Loucy (cell line): ENCODE results near the gene C8B.
A peak's percentile ranks its signal among the peaks of the same experiment; 100 is the strongest.

ENCODE experiments used
- H2AFZ ChIP-seq: fragments of 200-600 bp; sonication (generic); 2 replicates; pipeline ENCODE4 v1.6.0; 2016; ENCODE audit warnings: antibody characterized with exemption, mild to moderate bottlenecking, low read length, moderate library complexity
- H3F3A ChIP-seq: fragments of 200-600 bp; 2 replicates; pipeline ENCODE4 v1.6.0; 2016; ENCODE audit warnings: antibody characterized with exemption, low read depth, mild to moderate bottlenecking
- H3K27me3 ChIP-seq: fragments of 200-600 bp; sonication (generic); 2 replicates; pipeline ENCODE4 v1.6.1; 2014; ENCODE audit warnings: low read length, mild to moderate bottlenecking; ENCODE audit not compliant: insufficient read depth, poor library complexity, severe bottlenecking
- H3K36me3 ChIP-seq: fragments of 200-600 bp; sonication (generic); 2 replicates; pipeline ENCODE4 v1.6.1; 2016; ENCODE audit warnings: low read length; ENCODE audit not compliant: insufficient read depth
- H3K4me1 ChIP-seq: fragments of 200-600 bp; sonication (generic); 2 replicates; pipeline ENCODE4 v1.5.1; 2014; ENCODE audit warnings: low read length, mild to moderate bottlenecking; ENCODE audit not compliant: insufficient read depth, poor library complexity, severe bottlenecking
- H3K4me2 ChIP-seq: fragments of 200-600 bp; sonication (generic); 2 replicates; pipeline ENCODE4 v1.6.0; 2014; ENCODE audit warnings: antibody characterized with exemption, low read length, low read depth, mild to moderate bottlenecking; ENCODE audit not compliant: poor library complexity, severe bottlenecking
- H3K4me3 ChIP-seq: fragments of 200-600 bp; sonication (generic); 2 replicates; pipeline ENCODE4 v1.5.1; 2014; ENCODE audit warnings: low read length, mild to moderate bottlenecking, mixed read lengths; ENCODE audit not compliant: poor library complexity, severe bottlenecking
- H3K79me2 ChIP-seq: fragments of 200-600 bp; sonication (generic); 2 replicates; pipeline ENCODE4 v1.6.1; 2014; ENCODE audit warnings: low read length; ENCODE audit not compliant: insufficient read depth
- H3K9ac ChIP-seq: fragments of 200-600 bp; sonication (generic); 2 replicates; pipeline ENCODE4 v1.6.0; 2014; ENCODE audit warnings: mild to moderate bottlenecking, low read depth, low read length, moderate library complexity; ENCODE audit not compliant: poor library complexity, severe bottlenecking
- H3K9me2 ChIP-seq: fragments of 200-600 bp; sonication (generic); replicated peaks from 2 replicates; pipeline ENCODE4 v1.6.1; 2016; ENCODE audit warnings: low read depth, low read length, mixed read lengths
- H3K9me3 ChIP-seq: fragments of 200-600 bp; sonication (generic); 2 replicates; pipeline ENCODE4 v1.6.1; 2014; ENCODE audit warnings: mild to moderate bottlenecking, antibody characterized with exemption, low read length, low read depth; ENCODE audit not compliant: insufficient read depth
- H4K20me1 ChIP-seq: fragments of 200-600 bp; sonication (generic); 2 replicates; pipeline ENCODE4 v1.6.0; 2014; ENCODE audit warnings: antibody characterized with exemption, low read length, mild to moderate bottlenecking; ENCODE audit not compliant: insufficient read depth, poor library complexity, severe bottlenecking
- CTCF ChIP-seq: fragments of 200-600 bp; sonication (generic); conservative IDR thresholded peaks from 2 replicates; pipeline ENCODE4 v1.5.1; 2014; ENCODE audit warnings: mild to moderate bottlenecking, antibody characterized with exemption, low read length
- EZH2phosphoT487 ChIP-seq: fragments of 200-600 bp; IDR thresholded peaks from 2 replicates; pipeline ENCODE4 v1.6.1; 2018; ENCODE audit warnings: antibody characterized with exemption, mild to moderate bottlenecking, moderate library complexity, borderline replicate concordance

C8B gene

GRCh38 chr1:56979986-56980755 lies 14.4 kb upstream of the C8B start:
- H3K4me1 ChIP-seq, result peaks cover 2% of the 10 kb centered on the region
- TF ChIP-seq EZH2phosphoT487, result no peak
- no peak for TF ChIP-seq CTCF
- H4K20me1 ChIP-seq, result no peaks in the 10 kb centered on the region
- H3K9me2 ChIP-seq, result no peaks in the 10 kb centered on the region
- H3K27me3 ChIP-seq, result no peaks in the 10 kb centered on the region
- no peak overlapping the region for H2AFZ ChIP-seq
- H3K4me3 ChIP-seq, result no peak overlapping the region
- H3K9me3 ChIP-seq, result no peaks in the 10 kb centered on the region
- no peak overlapping the region for H3K9ac ChIP-seq
- no peaks in the 10 kb centered on the region for H3K79me2 ChIP-seq
- no peaks in the 10 kb centered on the region for H3K36me3 ChIP-seq
- H3K4me2 ChIP-seq, result no peak overlapping the region
- no peaks in the 10 kb centered on the region for H3F3A ChIP-seq

- TF ChIP-seq CTCF, result no peak
- no peak for TF ChIP-seq EZH2phosphoT487
- Histone ChIP-seq H3K4me3 (no peak overlapping the region), H3F3A (no peaks in the 10 kb centered on the region), H3K9me3 (no peaks in the 10 kb centered on the region), H3K9me2 (no peaks in the 10 kb centered on the region), H3K79me2 (no peaks in the 10 kb centered on the region), H3K9ac (no peak overlapping the region), H2AFZ (no peak overlapping the region), H3K4me1 (peaks cover 14% of the 10 kb centered on the region), H3K27me3 (no peaks in the 10 kb centered on the region), H3K4me2 (no peak overlapping the region), H3K36me3 (no peaks in the 10 kb centered on the region), H4K20me1 (no peaks in the 10 kb centered on the region)
Observed at GRCh38 chr1:56978819-56979218, 13.0 kb upstream of the C8B start.

- Histone ChIP-seq H3K4me1 (peaks cover 14% of the 10 kb centered on the region), H3K79me2 (no peaks in the 10 kb centered on the region), H3K9me3 (no peaks in the 10 kb centered on the region), H3K9ac (no peak overlapping the region), H2AFZ (no peak overlapping the region), H4K20me1 (no peaks in the 10 kb centered on the region), H3F3A (no peaks in the 10 kb centered on the region), H3K9me2 (no peaks in the 10 kb centered on the region), H3K4me3 (no peak overlapping the region), H3K36me3 (no peaks in the 10 kb centered on the region), H3K27me3 (no peaks in the 10 kb centered on the region), H3K4me2 (no peak overlapping the region)
- peak; percentile 20 for TF ChIP-seq CTCF
- no peak for TF ChIP-seq EZH2phosphoT487
Observed at GRCh38 chr1:56977910-56978309, 12.1 kb upstream of the C8B start.
